NCI-H524 treated with DMSO at 0.1 percent for 48 hours (cell line): ENCODE measurements around the gene XCR1.
"Not testable (repeated sequence)": the region's sequence is repeated elsewhere in the genome, so short reads cannot be mapped to it uniquely, and the experiment has no call there.

ENCODE experiments used
- DNase-seq: peaks from one replicate; lab custom pipeline; 2025; lab: John Stamatoyannopoulos, UW

XCR1 gene

GRCh38 chr3:46038916-46039315, 11.6 kb upstream of the XCR1 start:
- no peak for DNase-seq

- not testable (repeated sequence) for DNase-seq
These were observed 10.8 kb upstream of the XCR1 start for GRCh38 chr3:46038071-46038470.

- DNase-seq: no peak
These were observed 8.9 kb upstream of the XCR1 start for GRCh38 chr3:46036191-46036590.

GRCh38 chr3:46031747-46032146, 4.5 kb upstream of the XCR1 start:
- DNase-seq: no peak

- DNase-seq: no peak
These were observed 4.0 kb upstream of the XCR1 start for GRCh38 chr3:46031269-46031668.

GRCh38 chr3:46030626-46031025, 3.3 kb upstream of the XCR1 start:
- DNase-seq: no peak

- DNase-seq: no peak
These were observed 2.8 kb upstream of the XCR1 start for GRCh38 chr3:46029953-46030543.

- DNase-seq: no peak
These were observed 584 bp upstream of the XCR1 start for GRCh38 chr3:46027736-46028397.

GRCh38 chr3:46025139-46025538, 2.1 kb downstream of the XCR1 start:
- DNase-seq: no peak

GRCh38 chr3:46024131-46024530, 3.2 kb downstream of the XCR1 start:
- DNase-seq: no peak

- DNase-seq: no peak
These were observed 4.1 kb downstream of the XCR1 start for GRCh38 chr3:46022909-46023785.

- no peak for DNase-seq
These were observed 5.8 kb downstream of the XCR1 start for GRCh38 chr3:46021516-46021915.

GRCh38 chr3:46020766-46021510, 6.3 kb downstream of the XCR1 start:
- DNase-seq: no peak

- no peak for DNase-seq
These were observed 7.6 kb downstream of the XCR1 start for GRCh38 chr3:46019707-46020106.

- DNase-seq: no peak
These were observed 9.6 kb downstream of the XCR1 start for GRCh38 chr3:46017720-46018119.

- DNase-seq: no peak
These were observed 13.8 kb downstream of the XCR1 start for GRCh38 chr3:46013316-46014094.

GRCh38 chr3:46012246-46012645, 15.0 kb downstream of the XCR1 start:
- DNase-seq: no peak

GRCh38 chr3:46010519-46011113, 16.7 kb downstream of the XCR1 start:
- DNase-seq: no peak

- DNase-seq: no peak
These were observed 19.2 kb downstream of the XCR1 start for GRCh38 chr3:46008058-46008457.

- DNase-seq: no peak
These were observed 20.0 kb downstream of the XCR1 start for GRCh38 chr3:46007280-46007679.
